Lung (tissue), 12 donors: ENCODE measurements around the gene VCPKMT. TPM values are rescaled to one million over a fixed set of nuclear protein-coding genes. Genes with fewer than 3 reads are reported as not detected.
"Not testable (repeated sequence)": the region's sequence is repeated elsewhere in the genome, so short reads cannot be mapped to it uniquely, and the experiment has no call there.

Experiments
- ATAC-seq: fragments of 200-7000 bp; cut with Tn5 transposase; one replicate; pipeline ENCODE4 v1.9.1; 2020; ENCODE audit warnings: moderate number of reproducible peaks; ENCODE audit not compliant: insufficient read depth, low FRiP score
- DNase-seq, 3 donors: peaks; one replicate each; pipeline ENCODE4 v3.0.0-alpha.2; 2013 to 2017
- H3K27ac ChIP-seq, 2 donors: one replicate each; pipeline ENCODE4 v1.5.1; 2013; ENCODE audit warnings: mild to moderate bottlenecking in 2 of 2, moderate library complexity in 2 of 2, control low read depth in 1 of 2, inconsistent platforms in 1 of 2, low read depth in 1 of 2, low read length in 1 of 2
- H3K27me3 ChIP-seq, 3 donors: one replicate each; pipeline ENCODE4 v1.5.1; 2013; ENCODE audit warnings: low read length in 2 of 3; ENCODE audit not compliant: control insufficient read depth in 3 of 3, insufficient read depth in 3 of 3
- H3K36me3 ChIP-seq, 4 donors: one replicate each; pipeline ENCODE4 v1.5.1; 2013; ENCODE audit warnings: low read length in 4 of 4, mild to moderate bottlenecking in 1 of 4, moderate library complexity in 1 of 4; ENCODE audit not compliant: control insufficient read depth in 4 of 4, insufficient read depth in 4 of 4
- H3K4me1 ChIP-seq, 5 donors: one replicate each; pipeline ENCODE4 v1.5.1; 2013; ENCODE audit warnings: low read length in 5 of 5, mild to moderate bottlenecking in 2 of 5, moderate library complexity in 1 of 5; ENCODE audit not compliant: control insufficient read depth in 5 of 5, insufficient read depth in 5 of 5
- H3K4me3 ChIP-seq: one replicate; pipeline ENCODE4 v1.5.1; 2013; ENCODE audit warnings: mild to moderate bottlenecking, control low read depth, moderate library complexity
- H3K9ac ChIP-seq, 2 donors: one replicate each; pipeline ENCODE4 v1.5.1; 2013; ENCODE audit warnings: low read length in 2 of 2, control low read depth in 1 of 2; ENCODE audit not compliant: insufficient read depth in 1 of 2
- H3K9me3 ChIP-seq, 4 donors: one replicate each; pipeline ENCODE4 v1.5.1; 2013; ENCODE audit warnings: low read length in 3 of 4, mild to moderate bottlenecking in 1 of 4, moderate library complexity in 1 of 4; ENCODE audit not compliant: control insufficient read depth in 4 of 4, insufficient read depth in 3 of 4
- CTCF ChIP-seq: IDR thresholded peaks from 2 replicates; pipeline ENCODE4 v1.5.1; 2012; ENCODE audit warnings: mild to moderate bottlenecking; ENCODE audit errors: control extremely low read depth, extremely low read depth
- WGBS, 2 donors: extraction: QIAGEN DNeasy Blood & Tissue Kit; methylation state at CpG; one replicate each; pipeline ENCODE4 v1.1.7; 2013; 5-methylcytosine and 5-hydroxymethylcytosine counted together
- polyA plus RNA-seq, 2 donors: library from polyadenylated mRNA; stranded (reverse); fragments of 200-250 nt; gene quantifications; one replicate each; pipeline ENCODE4 v1.2.1, GENCODE V29; 2013
- total RNA-seq, 2 donors: library from RNA; depleted of rRNA in 1 of 2; stranded (reverse); fragments of >200 nt in 1 of 2; gene quantifications; one replicate each; pipeline ENCODE4 v1.2.1, GENCODE V29; 2014 to 2021
- donor health status: control.
- donor health status: control.
- donor health status: Bipolar disorder and iron deficiency.
- donor health status: healthy.
- donor health status: DM: yes; HTN: yes; CAD: no.

Gene VCPKMT
- total and polyA plus RNA-seq, 4 donors = 5.9 to 17.6 (median 7.7) TPM

GRCh38 chr14:50082308-50082742 lies 34.0 kb downstream of the VCPKMT start:
- Histone ChIP-seq H3K4me3 (no peak overlapping the region), H3K27ac (no peak overlapping the region), H3K9me3 (no peaks in the 10 kb centered on the region), H3K9ac (no peak overlapping the region), H3K36me3 (no peaks in the 10 kb centered on the region), H3K4me1 (no peaks in the 10 kb centered on the region), H3K27me3 (no peaks in the 10 kb centered on the region)
- DNase-seq = no peak
- no peak for ATAC-seq
- 80 to 88% methylated on average over 8 of the region's 8 CpGs for WGBS, 2 donors
- no peak for TF ChIP-seq CTCF

- not testable (repeated sequence) for H3K9me3 ChIP-seq, H3K27me3 ChIP-seq, ATAC-seq, H3K36me3 ChIP-seq, H3K9ac ChIP-seq, H3K4me1 ChIP-seq, DNase-seq, H3K4me3 ChIP-seq, H3K27ac ChIP-seq
- 88 to 91% methylated on average over 1 of the region's 1 CpG for WGBS, 2 donors
Observed at GRCh38 chr14:50079103-50079502, 37.3 kb downstream of the VCPKMT start.

- not testable (repeated sequence) for H3K4me3 ChIP-seq, H3K27ac ChIP-seq, H3K9me3 ChIP-seq, ATAC-seq, H3K4me1 ChIP-seq, DNase-seq, H3K36me3 ChIP-seq, H3K27me3 ChIP-seq, H3K9ac ChIP-seq
- 95 to 98% methylated on average over 24 to 32 of the region's 32 CpGs for WGBS, 2 donors
Observed at GRCh38 chr14:50073663-50074062, 42.7 kb downstream of the VCPKMT start.

- H3K9ac ChIP-seq = no peak overlapping the region
- H3K4me3 ChIP-seq = no peak overlapping the region
- WGBS, 2 donors = 53 to 78% methylated on average over 1 of the region's 1 CpG
- H3K27ac ChIP-seq = no peak overlapping the region
- TF ChIP-seq CTCF = no peak
- no peak for DNase-seq
- H3K36me3 ChIP-seq = no peaks in the 10 kb centered on the region
- no peaks in the 10 kb centered on the region for H3K9me3 ChIP-seq
- ATAC-seq = no peak
- H3K27me3 ChIP-seq = no peaks in the 10 kb centered on the region
- no peaks in the 10 kb centered on the region for H3K4me1 ChIP-seq
Observed at GRCh38 chr14:50072395-50072794, 44.0 kb downstream of the VCPKMT start.
